Measurements from ENCODE around the gene CDC14A. TPM values are rescaled to one million over a fixed set of nuclear protein-coding genes. Genes with fewer than 3 reads are reported as not detected.

The CDC14A gene
- total RNA-seq, 1 experiment from 2014 or later = 3.4 TPM

- H3K4me1 ChIP-seq (ENCODE audit: insufficient read depth, low read length) = peaks cover 7% of the 10 kb centered on the region
- no peak overlapping the region for H3K27ac ChIP-seq (ENCODE audit: low read length)
- POLR2A ChIA-PET (ENCODE audit: unreplicated experiment) = no interaction called here
- CTCF ChIA-PET = no interaction called here
- H3K36me3 ChIP-seq (ENCODE audit: low read depth, low read length) = no peaks in the 10 kb centered on the region
- no peaks in the 10 kb centered on the region for H4K20me1 ChIP-seq (ENCODE audit: low read length)
- H3K27me3 ChIP-seq (ENCODE audit: low read length) = no peaks in the 10 kb centered on the region
- ATAC-seq (no peak), DNase-seq (no peak)
- BruUV-seq (replicated peaks) = no TSS peak
- no peaks in the 10 kb centered on the region for H3K9me2 ChIP-seq (replicated peaks; ENCODE audit: low read length)
- TF ChIP-seq EZH2phosphoT487 (IDR thresholded peaks at IDR 0.05; ENCODE audit: borderline replicate concordance, low read length) (no peak), EZH2 (IDR thresholded peaks at IDR 0.05; ENCODE audit: low read length, unreplicated experiment) (no peak), CTCF (conservative IDR thresholded peaks at IDR 0.05; ENCODE audit: low read depth, low read length) (no peak)
- H3K79me2 ChIP-seq (ENCODE audit: low read length) = no peaks in the 10 kb centered on the region
- no peak overlapping the region for H3K4me2 ChIP-seq (ENCODE audit: low read length)
- H2AFZ ChIP-seq (ENCODE audit: low read length) = no peak overlapping the region
- H3F3A ChIP-seq (ENCODE audit: low read length, unreplicated experiment) = no peaks in the 10 kb centered on the region
- no peak overlapping the region for H3K9ac ChIP-seq (ENCODE audit: low read length)
- no peak overlapping the region for H3K4me3 ChIP-seq (ENCODE audit: low read length)
- intact Hi-C loops (cut with micrococcal nuclease) = no loop called here
- H3K9me3 ChIP-seq (ENCODE audit: low read length) = no peaks in the 10 kb centered on the region
Observed at GRCh38 chr1:100438789-100439188, 86.5 kb downstream of the CDC14A start.

GRCh38 chr1:100440075-100440809 lies 87.9 kb downstream of the CDC14A start:
- no peak for DNase-seq
- H3K27ac ChIP-seq (ENCODE audit: low read length) = no peak overlapping the region
- ChIA-PET CTCF (no interaction called here), POLR2A (ENCODE audit: unreplicated experiment) (no interaction called here)
- no peak overlapping the region for H3K4me2 ChIP-seq (ENCODE audit: low read length)
- no peak for TF ChIP-seq CTCF (conservative IDR thresholded peaks at IDR 0.05; ENCODE audit: low read depth, low read length)
- no peak for TF ChIP-seq EZH2 (IDR thresholded peaks at IDR 0.05; ENCODE audit: low read length, unreplicated experiment)
- no peak for TF ChIP-seq EZH2phosphoT487 (IDR thresholded peaks at IDR 0.05; ENCODE audit: borderline replicate concordance, low read length)
- no peaks in the 10 kb centered on the region for H3K79me2 ChIP-seq (ENCODE audit: low read length)
- H3K9ac ChIP-seq (ENCODE audit: low read length) = no peak overlapping the region
- H3K9me2 ChIP-seq (replicated peaks; ENCODE audit: low read length) = no peaks in the 10 kb centered on the region
- H3K4me3 ChIP-seq (ENCODE audit: low read length) = no peak overlapping the region
- H3K27me3 ChIP-seq (ENCODE audit: low read length) = no peaks in the 10 kb centered on the region
- intact Hi-C loops (cut with micrococcal nuclease) = no loop called here
- H3K9me3 ChIP-seq (ENCODE audit: low read length) = no peaks in the 10 kb centered on the region
- no peak overlapping the region for H2AFZ ChIP-seq (ENCODE audit: low read length)
- no peaks in the 10 kb centered on the region for H3F3A ChIP-seq (ENCODE audit: low read length, unreplicated experiment)
- H3K36me3 ChIP-seq (ENCODE audit: low read depth, low read length) = no peaks in the 10 kb centered on the region
- H4K20me1 ChIP-seq (ENCODE audit: low read length) = no peaks in the 10 kb centered on the region
- BruUV-seq (replicated peaks) = no TSS peak
- ATAC-seq = no peak
- H3K4me1 ChIP-seq (ENCODE audit: insufficient read depth, low read length) = peaks cover 17% of the 10 kb centered on the region; the same call in 1 of the 2 replicates

- Histone ChIP-seq H3K4me1 (ENCODE audit: insufficient read depth, low read length) (peaks cover 18% of the 10 kb centered on the region; the same call in 1 of the 2 replicates), H3K27ac (ENCODE audit: low read length) (no peak overlapping the region), H3K4me2 (ENCODE audit: low read length) (no peak overlapping the region), H3K9me3 (ENCODE audit: low read length) (no peaks in the 10 kb centered on the region), H3F3A (ENCODE audit: low read length, unreplicated experiment) (no peaks in the 10 kb centered on the region), H3K4me3 (ENCODE audit: low read length) (no peak overlapping the region), H3K27me3 (ENCODE audit: low read length) (no peaks in the 10 kb centered on the region), H4K20me1 (ENCODE audit: low read length) (no peaks in the 10 kb centered on the region), H3K9ac (ENCODE audit: low read length) (no peak overlapping the region), H3K36me3 (ENCODE audit: low read depth, low read length) (no peaks in the 10 kb centered on the region), H3K9me2 (replicated peaks; ENCODE audit: low read length) (no peaks in the 10 kb centered on the region), H3K79me2 (ENCODE audit: low read length) (no peaks in the 10 kb centered on the region), H2AFZ (ENCODE audit: low read length) (no peak overlapping the region)
- DNase-seq (no peak), ATAC-seq (no peak)
- intact Hi-C loops (cut with micrococcal nuclease) = no loop called here
- no TSS peak for BruUV-seq (replicated peaks)
- TF ChIP-seq EZH2phosphoT487 (IDR thresholded peaks at IDR 0.05; ENCODE audit: borderline replicate concordance, low read length) = no peak
- no peak for TF ChIP-seq CTCF (conservative IDR thresholded peaks at IDR 0.05; ENCODE audit: low read depth, low read length)
- TF ChIP-seq EZH2 (IDR thresholded peaks at IDR 0.05; ENCODE audit: low read length, unreplicated experiment) = no peak
- CTCF ChIA-PET = no interaction called here
- POLR2A ChIA-PET (ENCODE audit: unreplicated experiment) = no interaction called here
Observed at GRCh38 chr1:100441146-100441545, 88.8 kb downstream of the CDC14A start.
